OCI-LY1 (cell line): ENCODE results near the gene C14orf180.

ENCODE experiments used
- H2AFZ ChIP-seq: fragments of 200-600 bp; sonication (generic), shearing (Covaris generic); 2 replicates; pipeline ENCODE4 v1.6.0; 2014; ENCODE audit warnings: antibody characterized with exemption, mild to moderate bottlenecking, low read length
- H3F3A ChIP-seq: fragments of 200-600 bp; sonication (generic), shearing (Covaris generic); 2 replicates; pipeline ENCODE4 v1.6.0; 2014; ENCODE audit warnings: mild to moderate bottlenecking, antibody characterized with exemption, low read length, moderate library complexity; ENCODE audit not compliant: insufficient read depth
- H3K27ac ChIP-seq: fragments of 200-600 bp; sonication (generic); 2 replicates; pipeline ENCODE4 v1.5.1; 2014; ENCODE audit warnings: low read length, mixed run types, mild to moderate bottlenecking, low read depth; ENCODE audit not compliant: poor library complexity, severe bottlenecking
- H3K27me3 ChIP-seq: fragments of 200-600 bp; sonication (generic); 2 replicates; pipeline ENCODE4 v1.6.0; 2014; ENCODE audit warnings: antibody characterized with exemption, mild to moderate bottlenecking, low read length, moderate library complexity; ENCODE audit not compliant: insufficient read depth
- H3K36me3 ChIP-seq: fragments of 200-600 bp; sonication (generic); 2 replicates; pipeline ENCODE4 v1.6.1; 2014; ENCODE audit warnings: mild to moderate bottlenecking, antibody characterized with exemption, low read length, moderate library complexity, mixed read lengths; ENCODE audit not compliant: insufficient read depth
- H3K4me1 ChIP-seq: fragments of 200-600 bp; sonication (generic); 2 replicates; pipeline ENCODE4 v1.5.1; 2014; ENCODE audit warnings: mild to moderate bottlenecking, low read length, moderate library complexity; ENCODE audit not compliant: insufficient read depth, severe bottlenecking
- H3K4me2 ChIP-seq: fragments of 200-600 bp; sonication (generic), shearing (Covaris generic); 2 replicates; pipeline ENCODE4 v1.6.1; 2014; ENCODE audit warnings: low read length
- H3K4me3 ChIP-seq: fragments of 200-600 bp; sonication (generic); 2 replicates; pipeline ENCODE4 v1.5.1; 2014; ENCODE audit warnings: low read length, low read depth, mild to moderate bottlenecking, mixed read lengths; ENCODE audit not compliant: poor library complexity, severe bottlenecking
- H3K79me2 ChIP-seq: fragments of 200-600 bp; shearing (Covaris generic); 2 replicates; pipeline ENCODE4 v1.6.1; 2016; ENCODE audit warnings: mixed run types, low read length, mixed read lengths; ENCODE audit not compliant: insufficient read depth
- H3K9ac ChIP-seq: fragments of 200-600 bp; sonication (generic), shearing (Covaris generic); 2 replicates; pipeline ENCODE4 v1.6.1; 2014; ENCODE audit warnings: mild to moderate bottlenecking, low read length, mixed read lengths
- H3K9me2 ChIP-seq: fragments of 200-600 bp; sonication (generic), shearing (Covaris generic); 2 replicates; pipeline ENCODE4 v1.6.1; 2014; ENCODE audit warnings: low read depth, mild to moderate bottlenecking, low read length, mixed read lengths
- H3K9me3 ChIP-seq: fragments of 200-600 bp; shearing (Covaris generic); 2 replicates; pipeline ENCODE4 v1.6.1; 2014; ENCODE audit warnings: low read length, mixed read lengths
- H4K20me1 ChIP-seq: fragments of 200-600 bp; sonication (generic), shearing (Covaris generic); 2 replicates; pipeline ENCODE4 v1.6.0; 2016; ENCODE audit warnings: mild to moderate bottlenecking, low read length; ENCODE audit not compliant: insufficient read depth
- EZH2 ChIP-seq: fragments of 200-600 bp; sonication (generic), shearing (Covaris generic); IDR thresholded peaks from 2 replicates; pipeline ENCODE4 v1.8.0; 2017; ENCODE audit warnings: borderline replicate concordance, mixed run types, mild to moderate bottlenecking, antibody characterized with exemption, low read length, moderate library complexity, mixed read lengths
- TF ChIP-seq, protein P1 (sequence below): fragments of 200-600 bp; sonication (generic), shearing (Covaris generic); IDR thresholded peaks from 2 replicates; pipeline ENCODE4 v1.5.1; 2017; ENCODE audit warnings: mild to moderate bottlenecking, antibody characterized with exemption, low read length, moderate library complexity, mixed read lengths

C14orf180 gene

DNA sequence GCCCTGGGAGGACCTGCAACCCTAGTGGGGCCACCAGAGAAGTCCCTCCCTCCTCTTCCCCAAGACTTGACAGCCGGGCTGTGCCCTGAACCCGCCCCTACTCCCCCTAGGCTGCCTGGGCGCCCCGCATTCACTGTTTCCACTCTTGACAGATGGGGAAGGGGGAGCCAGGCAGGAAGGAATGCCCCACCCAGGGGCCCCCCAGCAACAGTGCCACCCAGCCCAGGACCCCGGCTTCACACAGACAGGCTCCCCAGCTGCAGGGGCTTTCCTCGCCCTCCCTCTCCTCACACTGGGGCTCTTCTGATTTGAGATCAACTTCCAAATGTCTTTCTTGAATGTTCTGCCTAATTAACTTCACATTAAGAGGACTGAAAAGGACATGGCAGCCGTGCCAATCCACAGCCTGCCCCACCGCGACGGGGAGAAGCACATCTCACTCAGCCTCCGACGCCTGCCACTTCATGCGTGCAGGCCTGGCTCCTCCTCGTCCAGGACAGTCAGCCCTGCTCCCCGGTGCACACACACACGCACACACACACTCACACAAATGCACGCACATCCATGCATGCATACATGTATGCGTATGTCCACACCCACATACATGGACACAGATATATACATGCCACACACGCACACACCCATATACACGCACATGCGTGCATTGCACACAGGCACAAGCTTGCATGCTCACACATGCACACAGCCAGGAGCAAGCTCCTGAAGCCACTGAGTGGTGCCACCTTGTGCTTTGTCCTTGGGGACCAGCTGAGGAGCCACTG, 19.6 kb upstream of the C14orf180 start:
- no peak overlapping the region for H3K4me3 ChIP-seq
- no peaks in the 10 kb centered on the region for H3F3A ChIP-seq
- no peak overlapping the region for H3K9ac ChIP-seq
- peaks cover 6% of the 10 kb centered on the region; the same call in 1 of the 2 replicates for H3K27me3 ChIP-seq
- no peaks in the 10 kb centered on the region for H3K79me2 ChIP-seq
- no peaks in the 10 kb centered on the region for H3K36me3 ChIP-seq
- H3K4me1 ChIP-seq, result no peaks in the 10 kb centered on the region
- no peak overlapping the region for H3K4me2 ChIP-seq
- H3K9me3 ChIP-seq, result no peaks in the 10 kb centered on the region
- TF ChIP-seq EZH2, result no peak
- TF ChIP-seq, protein P1, sequence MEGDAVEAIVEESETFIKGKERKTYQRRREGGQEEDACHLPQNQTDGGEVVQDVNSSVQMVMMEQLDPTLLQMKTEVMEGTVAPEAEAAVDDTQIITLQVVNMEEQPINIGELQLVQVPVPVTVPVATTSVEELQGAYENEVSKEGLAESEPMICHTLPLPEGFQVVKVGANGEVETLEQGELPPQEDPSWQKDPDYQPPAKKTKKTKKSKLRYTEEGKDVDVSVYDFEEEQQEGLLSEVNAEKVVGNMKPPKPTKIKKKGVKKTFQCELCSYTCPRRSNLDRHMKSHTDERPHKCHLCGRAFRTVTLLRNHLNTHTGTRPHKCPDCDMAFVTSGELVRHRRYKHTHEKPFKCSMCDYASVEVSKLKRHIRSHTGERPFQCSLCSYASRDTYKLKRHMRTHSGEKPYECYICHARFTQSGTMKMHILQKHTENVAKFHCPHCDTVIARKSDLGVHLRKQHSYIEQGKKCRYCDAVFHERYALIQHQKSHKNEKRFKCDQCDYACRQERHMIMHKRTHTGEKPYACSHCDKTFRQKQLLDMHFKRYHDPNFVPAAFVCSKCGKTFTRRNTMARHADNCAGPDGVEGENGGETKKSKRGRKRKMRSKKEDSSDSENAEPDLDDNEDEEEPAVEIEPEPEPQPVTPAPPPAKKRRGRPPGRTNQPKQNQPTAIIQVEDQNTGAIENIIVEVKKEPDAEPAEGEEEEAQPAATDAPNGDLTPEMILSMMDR, result no peak
- H4K20me1 ChIP-seq, result no peaks in the 10 kb centered on the region
- no peak overlapping the region for H3K27ac ChIP-seq
- H3K9me2 ChIP-seq, result no peaks in the 10 kb centered on the region
- H2AFZ ChIP-seq, result no peak overlapping the region

DNA sequence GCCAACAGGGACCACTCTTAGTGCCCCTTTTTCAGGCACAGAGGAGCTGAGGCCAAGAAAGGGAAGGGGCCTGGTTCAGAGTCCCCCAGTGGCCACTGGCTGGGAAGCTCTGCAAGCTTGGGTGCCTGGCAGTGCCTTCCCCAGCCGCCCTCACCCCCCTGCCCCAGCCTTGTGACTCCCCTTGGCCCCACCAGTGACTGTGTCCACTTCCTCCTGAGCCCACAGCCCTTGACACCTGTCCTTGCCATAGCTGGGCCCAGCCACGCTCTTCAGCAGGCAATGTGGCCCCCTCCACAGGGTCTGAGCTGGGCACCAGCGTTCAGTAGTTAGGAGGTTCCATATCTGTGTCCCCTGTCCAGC, 19.0 kb upstream of the C14orf180 start:
- H3K9ac ChIP-seq, result no peak overlapping the region
- H3K9me2 ChIP-seq, result no peaks in the 10 kb centered on the region
- no peaks in the 10 kb centered on the region for H3F3A ChIP-seq
- no peak overlapping the region for H3K27ac ChIP-seq
- TF ChIP-seq, protein P1, result no peak
- TF ChIP-seq EZH2, result no peak
- H3K79me2 ChIP-seq, result no peaks in the 10 kb centered on the region
- no peak overlapping the region for H3K4me3 ChIP-seq
- H4K20me1 ChIP-seq, result no peaks in the 10 kb centered on the region
- no peaks in the 10 kb centered on the region for H3K36me3 ChIP-seq
- no peak overlapping the region for H2AFZ ChIP-seq
- H3K4me1 ChIP-seq, result no peaks in the 10 kb centered on the region
- H3K4me2 ChIP-seq, result no peak overlapping the region
- no peaks in the 10 kb centered on the region for H3K9me3 ChIP-seq
- H3K27me3 ChIP-seq, result peaks cover 6% of the 10 kb centered on the region; the same call in 1 of the 2 replicates

DNA sequence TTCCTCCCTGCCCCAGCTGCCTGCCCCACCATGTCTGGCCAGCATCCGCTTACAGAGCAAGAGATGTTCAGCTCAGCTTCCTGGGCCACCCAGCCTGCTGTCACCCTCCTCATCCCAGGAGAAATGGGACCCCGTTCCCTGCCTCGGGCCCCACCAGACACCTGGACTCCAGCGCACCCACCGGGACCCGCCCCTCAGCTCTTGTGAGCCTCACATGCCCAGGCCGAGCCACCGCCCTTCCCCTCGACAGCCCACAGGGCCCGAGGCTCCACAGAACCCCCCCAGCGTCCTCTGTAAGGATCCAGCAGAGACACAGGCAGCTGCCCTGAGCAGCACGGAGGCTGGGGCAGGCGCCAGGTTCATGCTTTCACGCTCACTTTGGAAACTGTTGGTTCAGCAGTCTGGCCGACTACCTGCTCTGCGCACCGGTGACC, 18.4 kb upstream of the C14orf180 start:
- Histone ChIP-seq H3K4me2 (no peak overlapping the region), H3F3A (no peaks in the 10 kb centered on the region), H4K20me1 (no peaks in the 10 kb centered on the region), H3K4me1 (no peaks in the 10 kb centered on the region), H3K79me2 (no peaks in the 10 kb centered on the region), H3K9ac (no peak overlapping the region), H3K9me3 (no peaks in the 10 kb centered on the region), H3K4me3 (no peak overlapping the region), H3K27me3 (peaks cover 10% of the 10 kb centered on the region), H2AFZ (no peak overlapping the region), H3K9me2 (no peaks in the 10 kb centered on the region), H3K27ac (no peak overlapping the region), H3K36me3 (no peaks in the 10 kb centered on the region)
- TF ChIP-seq, protein P1, result no peak
- no peak for TF ChIP-seq EZH2
